HCT116 (cell line): Measurements from ENCODE around the gene BCL11B. TPM values are rescaled to one million over a fixed set of nuclear protein-coding genes. Genes with fewer than 3 reads are reported as not detected.

Experiments used
- ATAC-seq: fragments of 200-7000 bp; cut with Tn5 transposase; 2 replicates; pipeline ENCODE4 v1.9.1; 2020; ENCODE audit warnings: mild to moderate bottlenecking, moderate library complexity
- BruUV-seq: library from RNA; stranded (reverse); fragments of 400-500 nt; replicated peaks from 2 replicates; lab custom pipeline; 2021; lab: Mats Ljungman, UMichigan
- CTCF ChIA-PET: fragments of 300-600 bp; sonication (Branson Sonifier 250); formaldehyde crosslinking; loops from one replicate; lab custom pipeline; 2021; ENCODE audit warnings: antibody characterized with exemption; lab: Charles Lee
- POLR2A ChIA-PET: fragments of 300-600, 350-600 bp; sonication (Branson Sonifier 250); formaldehyde crosslinking; loops from one replicate; lab custom pipeline; 2021; ENCODE audit warnings: antibody characterized with exemption; lab: Charles Lee
- RAD21 ChIA-PET, 2 experiments: fragments of 300-600 bp; sonication (Branson Sonifier 250); formaldehyde crosslinking; loops; one replicate each; lab custom pipeline; 2023; ENCODE audit warnings: low total read pairs in 2 of 2; ENCODE audit not compliant: uncharacterized antibody in 2 of 2, unreplicated experiment in 2 of 2, low non-redundant PET in 1 of 2; lab: Charles Lee
- DNase-seq: peaks from one replicate; pipeline ENCODE4 v3.0.0-alpha.2; 2010; ENCODE audit warnings: low read depth, low spot score
- H2AFZ ChIP-seq: fragments of 200-600 bp; shearing (Covaris generic), sonication (generic); 2 replicates; pipeline ENCODE4 v1.6.1; 2017; ENCODE audit warnings: low read depth, mixed run types, mixed read lengths, antibody characterized with exemption, low read length; ENCODE audit not compliant: poor library complexity, severe bottlenecking
- H3K27ac ChIP-seq: 2 replicates; pipeline ENCODE4 v1.5.1; 2012; ENCODE audit warnings: low read depth, low read length
- H3K27me3 ChIP-seq: fragments of 200-600 bp; sonication (generic); 2 replicates; pipeline ENCODE4 v1.6.1; 2016; ENCODE audit warnings: mixed run types, low read length, mixed read lengths; ENCODE audit not compliant: insufficient read depth
- H3K36me3 ChIP-seq, 2 experiments: fragments of 200-500 bp in 1 of 2; fragments of 200-600 bp in 1 of 2; sonication (Bioruptor generic) in 1 of 2; sonication (generic) in 1 of 2; 2 replicates each; pipeline versions ENCODE4 v1.5.1 to v1.6.1; 2014 to 2016; ENCODE audit warnings: low read length in 2 of 2, inconsistent platforms in 1 of 2, mixed read lengths in 1 of 2, mixed run types in 1 of 2; ENCODE audit not compliant: insufficient read depth in 2 of 2, control insufficient read depth in 1 of 2
- H3K4me1 ChIP-seq, 2 experiments: fragments of 200-600 bp in 1 of 2; sonication (generic) in 1 of 2; 2 replicates each; pipeline versions ENCODE4 v1.5.1 to v1.6.1; 2012 to 2017; ENCODE audit warnings: low read length in 2 of 2, inconsistent platforms in 1 of 2, mild to moderate bottlenecking in 1 of 2, mixed read lengths in 1 of 2, mixed run types in 1 of 2, moderate library complexity in 1 of 2; ENCODE audit not compliant: insufficient read depth in 2 of 2, control insufficient read depth in 1 of 2
- H3K4me2 ChIP-seq: fragments of 200-600 bp; sonication (generic); 2 replicates; pipeline ENCODE4 v1.6.1; 2017; ENCODE audit warnings: mixed run types, low read length, mixed read lengths
- H3K4me3 ChIP-seq, 2 experiments: fragments of 200-600 bp in 1 of 2; sonication (generic) in 1 of 2; replicated peaks in 1 of 2; 2 replicates each; pipeline ENCODE4 v1.5.1; 2011 to 2016; ENCODE audit warnings: low read length in 2 of 2, control low read depth in 1 of 2, low read depth in 1 of 2, mild to moderate bottlenecking in 1 of 2, mixed read lengths in 1 of 2, mixed run types in 1 of 2
- H3K79me2 ChIP-seq: fragments of 200-600 bp; sonication (generic); 2 replicates; pipeline ENCODE4 v1.6.1; 2017; ENCODE audit warnings: mild to moderate bottlenecking, mixed run types, low read length, moderate library complexity, mixed read lengths; ENCODE audit not compliant: insufficient read depth
- H3K9ac ChIP-seq: fragments of 200-600 bp; sonication (generic); 2 replicates; pipeline ENCODE4 v1.6.1; 2016; ENCODE audit warnings: low read length, mixed read lengths
- H3K9me2 ChIP-seq: fragments of 200-600 bp; sonication (generic), shearing (Covaris generic); 2 replicates; pipeline ENCODE4 v1.6.1; 2017; ENCODE audit warnings: mixed run types, mild to moderate bottlenecking, moderate library complexity; ENCODE audit not compliant: insufficient read depth
- H3K9me3 ChIP-seq, 2 experiments: fragments of 200-500 bp in 1 of 2; fragments of 200-600 bp in 1 of 2; sonication (Bioruptor generic) in 1 of 2; sonication (generic) in 1 of 2; 2 replicates each; pipeline ENCODE4 v1.6.1; 2014 to 2017; ENCODE audit warnings: low read length in 2 of 2, mixed read lengths in 2 of 2, inconsistent platforms in 1 of 2, low read depth in 1 of 2, mild to moderate bottlenecking in 1 of 2, mixed run types in 1 of 2, moderate library complexity in 1 of 2; ENCODE audit not compliant: control insufficient read depth in 1 of 2, insufficient read depth in 1 of 2
- H4K20me1 ChIP-seq: fragments of 200-600 bp; sonication (generic), shearing (Covaris generic); 2 replicates; pipeline ENCODE4 v1.6.1; 2017; ENCODE audit warnings: mixed run types, mild to moderate bottlenecking, moderate library complexity; ENCODE audit not compliant: insufficient read depth
- ATF3 ChIP-seq: IDR thresholded peaks from 2 replicates; pipeline ENCODE4 v1.6.1; 2012
- CBX3 ChIP-seq: IDR thresholded peaks from 2 replicates; pipeline ENCODE4 v1.6.1; 2012; ENCODE audit warnings: low read depth
- CEBPB ChIP-seq: IDR thresholded peaks from 2 replicates; pipeline ENCODE4 v1.6.1; 2012; ENCODE audit warnings: low read depth
- EGR1 ChIP-seq: IDR thresholded peaks from 2 replicates; pipeline ENCODE4 v1.6.1; 2012; ENCODE audit warnings: low read depth
- EZH2 ChIP-seq: fragments of 200-600 bp; sonication (generic); IDR thresholded peaks from 2 replicates; pipeline ENCODE4 v1.6.1; 2017; ENCODE audit warnings: antibody characterized with exemption, mixed run types
- JUND ChIP-seq: IDR thresholded peaks from 2 replicates; pipeline ENCODE4 v1.6.1; 2012
- POLR2A ChIP-seq: IDR thresholded peaks from 2 replicates; pipeline ENCODE4 v1.7.0; 2011; ENCODE audit warnings: borderline replicate concordance; ENCODE audit not compliant: insufficient read depth, insufficient read length; ENCODE audit errors: extremely low read depth
- POLR2AphosphoS5 ChIP-seq: IDR thresholded peaks from 2 replicates; pipeline ENCODE4 v1.6.1; 2011; ENCODE audit warnings: mild to moderate bottlenecking, low read depth, low read length, moderate library complexity
- REST ChIP-seq: IDR thresholded peaks from 2 replicates; pipeline ENCODE4 v1.6.1; 2012; ENCODE audit warnings: low read depth
- SRF ChIP-seq: IDR thresholded peaks from 2 replicates; pipeline ENCODE4 v1.6.1; 2012; ENCODE audit warnings: low read depth
- TCF7L2 ChIP-seq: IDR thresholded peaks from 2 replicates; pipeline ENCODE4 v1.7.0; 2011; ENCODE audit warnings: borderline replicate concordance, inconsistent platforms; ENCODE audit not compliant: insufficient read depth, insufficient read length; ENCODE audit errors: extremely low read depth
- ZBTB33 ChIP-seq: IDR thresholded peaks from 2 replicates; pipeline ENCODE4 v1.6.1; 2011; ENCODE audit warnings: mild to moderate bottlenecking, low read length, moderate library complexity; ENCODE audit not compliant: insufficient replicate concordance; ENCODE audit errors: extremely low read depth
- intact Hi-C: fragments of 100-400 bp; cut with micrococcal nuclease; formaldehyde crosslinking; loops from 2 replicates; pipeline ENCODE4 v1.10.0; 2022
- total RNA-seq: library from RNA; stranded (reverse); gene quantifications from one replicate; pipeline ENCODE4 v1.2.1, GENCODE V29; 2021; ENCODE audit not compliant: unreplicated experiment

The BCL11B gene
- total RNA-seq, 1 experiment from 2014 or later = 1.1 TPM

GRCh38 chr14:99205086-99205688, 66.8 kb downstream of the BCL11B start:
- intact Hi-C loops = no loop called here
- Histone ChIP-seq H3K9ac (no peak overlapping the region), H3K36me3 (no peaks in the 10 kb centered on the region), H2AFZ (no peak overlapping the region), H3K79me2 (no peaks in the 10 kb centered on the region), H3K27me3 (no peaks in the 10 kb centered on the region), H3K9me3 (no peaks in the 10 kb centered on the region), H3K27ac (no peak overlapping the region), H4K20me1 (no peaks in the 10 kb centered on the region), H3K4me1 (no peaks in the 10 kb centered on the region), H3K4me3 (no peak overlapping the region), H3K9me2 (no peaks in the 10 kb centered on the region), H3K4me2 (no peak overlapping the region)
- ATAC-seq (no peak), DNase-seq (no peak)
- TF ChIP-seq ZBTB33 (no peak), ATF3 (no peak), SRF (no peak), CBX3 (no peak), POLR2A (no peak)
- ChIA-PET POLR2A (no interaction called here), CTCF (no interaction called here), RAD21 (no interaction called here)
- no TSS peak for BruUV-seq

- intact Hi-C loops = no loop called here
- no TSS peak for BruUV-seq
- ATAC-seq = no peak
- TF ChIP-seq JUND (no peak), CEBPB (no peak), POLR2A (no peak), TCF7L2 (no peak), EGR1 (no peak), POLR2AphosphoS5 (no peak), CBX3 (no peak), EZH2 (no peak), REST (no peak), ZBTB33 (no peak)
Measured at GRCh38 chr14:99203801-99204200, 68.2 kb downstream of the BCL11B start.

More at GRCh38 chr14:99203801-99204200, 68.2 kb downstream of the BCL11B start:
- CTCF ChIA-PET = no interaction called here
- no peak for DNase-seq
- POLR2A ChIA-PET = no interaction called here
- H2AFZ ChIP-seq = no peak overlapping the region
- H3K4me1 ChIP-seq = no peaks in the 10 kb centered on the region
- RAD21 ChIA-PET = no interaction called here
- no peak overlapping the region for H3K9ac ChIP-seq
- no peak overlapping the region for H3K4me2 ChIP-seq
- H4K20me1 ChIP-seq = no peaks in the 10 kb centered on the region
- H3K4me3 ChIP-seq = no peak overlapping the region
- H3K36me3 ChIP-seq = no peaks in the 10 kb centered on the region
- H3K27ac ChIP-seq = no peak overlapping the region
- H3K79me2 ChIP-seq = no peaks in the 10 kb centered on the region
- no peaks in the 10 kb centered on the region for H3K9me3 ChIP-seq
- H3K27me3 ChIP-seq = no peaks in the 10 kb centered on the region
- no peaks in the 10 kb centered on the region for H3K9me2 ChIP-seq
